CD4-positive, alpha-beta T cell treated with Interleukin-12 subunit alpha and Interleukin-12 subunit beta, for 1 hour (primary cell): ENCODE measurements around the gene PLXNA4.
"Not testable (repeated sequence)": the region's sequence is repeated elsewhere in the genome, so short reads cannot be mapped to it uniquely, and the experiment has no call there.

Experiments
- DNase-seq: peaks from one replicate; pipeline ENCODE4 v3.0.0-alpha.2; 2020

Gene PLXNA4

GRCh38 chr7:132575982-132576720 is at the start of gene PLXNA4:
Gene PLXNA4 (minus strand): TSS chr7:132576470. CDS start chr7:132508693, 67,777 bp downstream.
- DNase-seq = no peak

DNA sequence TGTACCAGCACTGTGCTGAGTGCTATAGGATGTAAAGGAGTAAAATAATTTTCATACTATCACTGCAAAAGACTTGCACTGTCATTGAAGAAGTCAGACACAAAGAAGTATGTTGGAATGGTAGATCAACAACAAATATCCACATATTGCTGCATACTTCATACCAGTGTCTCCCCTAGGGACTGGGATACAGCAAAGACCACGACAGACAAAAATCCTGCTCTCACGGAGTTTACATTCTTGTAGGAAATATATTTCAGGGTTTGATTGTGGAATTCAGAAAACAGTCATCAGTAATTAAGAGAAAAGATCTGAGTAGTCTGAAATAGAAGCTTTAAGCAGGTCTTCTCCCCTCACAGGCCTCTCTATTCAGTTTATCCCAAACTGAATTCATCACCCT is 49.4 kb upstream of the PLXNA4 start:
- DNase-seq = no peak

GRCh38 chr7:132622081-132622480 is 45.8 kb upstream of the PLXNA4 start:
- DNase-seq = no peak

GRCh38 chr7:132619967-132620366 is 43.7 kb upstream of the PLXNA4 start:
- DNase-seq = no peak

DNA sequence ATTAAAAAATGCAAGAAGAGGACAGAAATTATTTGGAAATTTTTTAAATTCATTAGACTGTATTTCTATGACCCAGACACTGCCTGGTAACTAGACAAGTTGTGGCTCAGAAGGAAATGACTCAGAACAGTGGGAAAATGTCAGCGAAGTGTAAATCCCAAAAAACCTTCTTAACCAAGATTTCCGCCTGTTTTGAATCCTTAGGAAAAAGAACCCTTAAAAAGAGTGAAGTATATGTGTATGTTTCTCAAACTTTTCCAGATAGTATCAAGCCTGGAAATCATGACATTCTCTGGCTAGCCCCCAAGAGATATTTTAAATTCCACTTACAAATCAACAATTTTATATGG is 42.7 kb upstream of the PLXNA4 start:
- no peak for DNase-seq

- DNase-seq = no peak
These were observed 42.1 kb upstream of the PLXNA4 start for GRCh38 chr7:132618271-132618955.

DNA sequence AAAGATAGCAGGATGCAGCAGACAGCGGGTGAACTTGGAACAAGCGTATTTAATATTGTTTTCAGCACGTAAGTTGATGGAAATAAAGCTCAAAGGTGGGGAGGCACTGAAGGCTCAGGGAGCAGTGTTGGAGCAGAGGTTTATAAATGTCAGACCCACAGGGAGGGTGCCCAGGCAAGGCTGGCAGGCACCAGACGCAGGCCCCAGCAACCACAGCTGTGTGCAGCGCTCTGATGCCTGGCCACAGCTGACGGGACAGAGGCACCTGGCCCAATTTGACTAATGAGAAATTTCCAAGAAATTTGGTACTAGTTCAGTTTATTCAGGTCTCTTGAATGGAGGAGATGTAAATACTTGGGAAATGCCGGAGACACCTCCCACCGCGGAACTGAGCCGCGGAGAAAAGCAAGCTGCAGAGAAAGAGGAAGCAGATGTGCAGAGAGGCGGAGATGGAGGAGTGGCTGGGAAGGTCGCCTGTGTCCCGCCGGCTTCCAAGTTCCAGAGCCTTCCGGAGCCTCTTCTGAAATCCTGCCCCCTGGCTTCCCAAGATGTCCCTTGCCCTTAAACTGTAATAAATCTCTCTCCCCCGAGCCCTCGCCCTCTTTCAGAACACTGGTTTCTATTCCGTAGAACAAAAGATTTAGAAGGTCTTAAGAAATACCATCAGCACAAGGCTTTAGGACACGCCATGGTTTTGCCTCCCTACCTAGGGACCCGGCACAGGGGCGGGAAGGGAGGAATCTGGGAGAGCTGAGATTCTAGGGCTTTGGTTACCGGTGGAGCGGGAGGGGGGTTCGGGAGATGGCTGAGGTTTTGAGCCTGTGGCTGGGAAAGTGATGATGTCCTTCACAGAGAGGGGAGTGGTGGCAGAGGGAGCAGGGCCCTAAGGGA is 38.4 kb upstream of the PLXNA4 start:
- no peak for DNase-seq

GRCh38 chr7:132613737-132614136 is 37.5 kb upstream of the PLXNA4 start:
- DNase-seq = no peak

- DNase-seq = no peak
These were observed 34.7 kb upstream of the PLXNA4 start for GRCh38 chr7:132610995-132611394.

DNA sequence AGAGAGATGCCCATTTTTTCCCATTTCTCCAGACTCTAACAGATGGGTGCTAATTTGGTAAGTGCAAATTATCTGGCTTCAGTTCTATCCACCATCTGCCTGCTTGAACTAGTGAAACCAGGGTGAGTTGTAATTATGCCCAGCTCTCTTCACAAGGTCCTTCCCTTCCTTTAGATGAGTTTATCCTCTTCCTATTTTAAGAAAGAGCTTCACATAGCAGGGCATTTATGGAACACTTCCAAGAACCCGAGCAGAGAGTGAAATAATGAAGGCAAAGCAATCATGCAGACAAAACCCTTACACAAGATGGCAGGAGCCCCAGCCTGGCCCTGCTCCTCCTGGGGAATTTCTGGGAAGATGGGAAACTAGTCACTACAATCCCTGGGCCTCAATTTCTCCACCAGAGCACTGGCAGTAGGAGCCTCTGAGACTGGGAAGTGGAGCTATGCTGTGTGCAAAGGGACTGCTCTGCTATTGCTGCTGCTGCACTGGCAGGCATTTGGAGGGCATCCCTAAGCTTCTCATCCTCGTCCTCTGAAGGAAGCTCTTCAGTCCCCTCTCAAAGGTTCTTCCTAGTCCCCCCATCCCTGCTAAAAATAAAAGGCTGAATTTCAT is 33.7 kb upstream of the PLXNA4 start:
- DNase-seq = no peak

DNA sequence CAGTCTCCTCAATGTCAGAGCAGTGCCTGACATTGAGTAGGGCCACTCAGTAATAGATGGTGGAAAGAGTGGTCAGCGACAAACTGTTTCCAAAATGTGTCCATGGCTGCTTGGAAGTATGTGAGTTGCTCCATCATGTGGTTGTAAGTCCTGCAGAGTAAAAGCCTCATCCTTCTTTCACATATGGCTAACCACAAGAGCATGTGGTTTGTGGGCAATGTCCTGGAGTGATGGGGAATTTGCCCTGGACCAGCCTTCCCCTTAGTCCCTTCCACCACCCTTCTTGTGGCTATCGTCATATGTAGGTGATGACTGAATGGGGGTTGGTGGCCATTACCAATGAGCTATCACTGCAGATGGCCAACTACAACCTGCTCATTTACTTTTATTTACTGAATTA is 33.0 kb upstream of the PLXNA4 start:
- no peak for DNase-seq

- no peak for DNase-seq
These were observed 32.3 kb upstream of the PLXNA4 start for GRCh38 chr7:132608523-132608922.

GRCh38 chr7:132607656-132608055 is 31.4 kb upstream of the PLXNA4 start:
- no peak for DNase-seq

DNA sequence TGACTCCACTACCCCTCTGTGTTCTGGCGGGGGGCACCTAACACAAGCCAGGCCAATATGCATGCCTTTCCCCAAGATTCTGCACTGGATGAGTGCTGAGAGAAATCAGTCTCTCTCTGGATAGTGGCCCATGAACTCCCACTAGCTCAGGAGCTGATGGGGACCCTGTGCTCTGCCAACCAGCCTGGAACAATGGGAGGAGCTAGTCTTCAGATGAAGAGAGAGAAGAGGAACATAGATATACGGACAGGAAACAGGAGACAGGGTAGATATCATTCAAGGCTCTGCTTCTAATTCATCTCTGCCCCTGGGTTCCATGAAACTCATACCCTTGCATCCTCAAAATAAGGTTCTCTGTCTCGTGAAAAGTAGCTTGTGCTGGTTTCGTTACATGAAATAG is 27.9 kb upstream of the PLXNA4 start:
- DNase-seq = no peak

- no peak for DNase-seq
These were observed 27.1 kb upstream of the PLXNA4 start for GRCh38 chr7:132603220-132603833.

DNA sequence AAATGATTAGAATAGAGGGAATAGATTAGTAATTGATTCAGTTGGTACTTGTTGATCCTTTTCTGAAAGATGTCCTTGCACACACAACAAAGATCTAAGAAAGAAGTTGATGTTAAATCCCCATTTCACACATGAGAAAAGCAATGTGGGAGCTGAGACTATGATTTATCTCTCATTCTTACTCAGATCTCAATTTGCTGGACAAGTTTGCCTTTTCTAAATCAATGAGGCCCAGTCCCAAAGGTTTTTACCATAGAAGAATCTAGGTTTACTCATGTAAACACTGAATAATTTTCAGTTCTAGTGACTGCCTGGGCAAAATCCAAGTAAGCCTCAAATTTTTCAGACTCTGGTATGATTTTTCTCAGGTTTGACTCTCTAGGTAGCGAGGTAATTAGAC is 25.5 kb upstream of the PLXNA4 start:
- no peak for DNase-seq

DNA sequence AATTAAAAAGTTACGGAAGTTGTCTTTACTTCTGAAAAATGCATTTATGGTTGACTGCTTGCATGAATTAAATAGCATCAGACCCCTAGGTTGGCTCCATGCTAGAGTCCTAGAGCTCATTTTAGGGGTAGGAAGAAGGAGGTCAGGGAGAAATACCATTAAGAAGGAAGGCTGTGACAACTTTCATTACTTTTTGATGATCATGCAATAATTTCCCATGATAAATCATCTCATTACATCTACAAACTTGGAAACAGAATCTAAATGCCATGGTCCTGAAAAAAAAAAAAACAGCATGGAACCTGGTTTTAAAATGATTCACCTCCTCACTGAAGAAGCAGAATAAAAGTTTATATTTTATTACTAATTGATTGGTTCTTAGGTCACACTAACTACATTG is 20.3 kb upstream of the PLXNA4 start:
- DNase-seq = no peak

GRCh38 chr7:132594741-132595140 is 18.5 kb upstream of the PLXNA4 start:
- not testable (repeated sequence) for DNase-seq

GRCh38 chr7:132592936-132593335 is 16.7 kb upstream of the PLXNA4 start:
- DNase-seq = no peak

DNA sequence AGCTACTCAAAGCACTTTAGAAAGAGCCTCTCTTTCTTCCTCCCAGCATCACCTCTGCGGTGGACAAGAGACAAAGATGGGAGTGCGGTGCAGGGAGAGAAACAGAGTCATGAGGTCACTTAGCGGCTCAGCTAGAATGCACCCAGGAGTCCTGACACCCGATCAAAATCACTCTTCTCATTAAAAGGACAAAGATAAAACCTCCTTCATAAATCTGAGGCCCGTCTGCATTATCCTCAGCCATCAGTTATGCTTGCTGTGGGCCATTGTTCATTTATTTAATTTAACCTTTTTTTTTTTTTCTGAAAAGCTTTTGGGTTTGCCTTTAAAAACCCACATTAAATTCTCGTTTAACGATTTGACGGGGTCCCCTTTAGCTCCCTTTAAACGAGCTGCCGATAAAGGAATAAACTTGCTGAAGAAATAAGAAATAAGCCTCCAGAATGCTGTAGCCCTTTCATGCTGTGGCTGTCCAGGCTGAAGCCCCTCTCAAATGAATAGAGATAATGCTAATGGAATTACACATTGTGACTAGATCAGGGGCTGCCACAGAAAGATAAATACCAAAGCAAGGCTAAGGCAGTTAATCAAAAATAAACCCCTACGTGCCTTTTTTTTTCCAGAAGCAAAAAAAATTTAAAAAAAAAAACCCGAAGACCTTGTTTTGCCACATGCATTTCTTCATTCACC is 16.1 kb upstream of the PLXNA4 start:
- DNase-seq = no peak

- no peak for DNase-seq
These were observed 13.9 kb upstream of the PLXNA4 start for GRCh38 chr7:132590162-132590561.

DNA sequence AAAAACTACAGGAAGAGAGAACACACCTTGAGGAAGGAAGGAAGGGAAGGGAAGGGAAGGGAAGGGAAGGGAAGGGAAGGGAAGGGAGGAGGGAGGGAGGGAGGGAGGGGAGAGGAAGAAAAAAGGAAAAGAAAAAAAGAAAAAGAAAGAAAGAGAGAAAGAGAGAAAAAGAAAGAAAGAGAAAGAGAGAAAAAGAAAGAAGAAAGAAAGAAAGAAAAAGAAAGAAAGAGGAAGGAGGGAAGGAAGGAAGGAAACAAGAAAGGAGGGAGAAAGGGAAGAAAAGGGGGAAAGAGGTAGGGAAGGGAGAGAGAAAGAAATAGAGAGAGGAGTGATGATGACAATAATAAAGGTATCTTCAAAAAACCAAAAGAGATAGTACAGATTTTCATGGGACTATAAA is 12.3 kb upstream of the PLXNA4 start:
- DNase-seq = no peak
